GM12892 (cell line): ENCODE measurements around the gene SMARCC2.
"Not testable (repeated sequence)": the region's sequence is repeated elsewhere in the genome, so short reads cannot be mapped to it uniquely, and the experiment has no call there.

ENCODE experiments used
- DNase-seq: peaks from one replicate; pipeline ENCODE4 v3.0.0; 2011; ENCODE audit not compliant: insufficient read length
- FAIRE-seq: peaks from 2 replicates; lab custom pipeline; 2011; peaks lifted over from hg19 to GRCh38; lab: Jason Lieb, UNC
- POLR2A ChIP-seq: IDR thresholded peaks from 2 replicates; pipeline ENCODE4 v1.6.1; 2011; ENCODE audit warnings: low read depth, low read length, control low read depth
- POLR2AphosphoS5 ChIP-seq: IDR thresholded peaks from 2 replicates; pipeline ENCODE4 v1.6.1; 2011; ENCODE audit warnings: low read depth, low read length, control low read depth
- TAF1 ChIP-seq: IDR thresholded peaks from 2 replicates; pipeline ENCODE4 v1.6.1; 2011; ENCODE audit warnings: low read depth, mild to moderate bottlenecking, control low read depth, low read length, borderline replicate concordance

SMARCC2 gene

GRCh38 chr12:56160894-56161689 lies 28.2 kb downstream of the SMARCC2 start:
- FAIRE-seq (no peak), DNase-seq (no peak)
- TF ChIP-seq POLR2A (no peak), TAF1 (no peak), POLR2AphosphoS5 (no peak)

GRCh38 chr12:56160193-56160763 lies 29.0 kb downstream of the SMARCC2 start:
- TF ChIP-seq POLR2AphosphoS5 (peak; percentile 70; the same call in 1 of the 2 replicates), TAF1 (no peak), POLR2A (peak; percentile 71)
- DNase-seq (no peak), FAIRE-seq (peak; percentile 65)

- no peak for DNase-seq
- TF ChIP-seq POLR2A (no peak; the same call in 1 of the 2 replicates), POLR2AphosphoS5 (no peak), TAF1 (no peak)
- no peak for FAIRE-seq
Observed at GRCh38 chr12:56159482-56160192, 29.6 kb downstream of the SMARCC2 start.

GRCh38 chr12:56158926-56159461 lies 30.3 kb downstream of the SMARCC2 start:
- FAIRE-seq (peak; percentile 67), DNase-seq (no peak)
- TF ChIP-seq TAF1 = no peak
- TF ChIP-seq POLR2AphosphoS5 = no peak
- TF ChIP-seq POLR2A = no peak; the same call in 1 of the 2 replicates

GRCh38 chr12:56158029-56158925 lies 31.0 kb downstream of the SMARCC2 start, which contains the start of gene MYL6:
MYL6 (plus strand) TSS chr12:56158359; CDS start chr12:56158402, 43 bp downstream.
- TF ChIP-seq POLR2A = peak; percentile 99
- peak; percentile 99 for TF ChIP-seq POLR2AphosphoS5
- TF ChIP-seq TAF1 = peak; percentile 96
- DNase-seq = peak; percentile 83
- peak; percentile 93 for FAIRE-seq

GRCh38 chr12:56157201-56158028 lies 31.9 kb downstream of the SMARCC2 start:
- FAIRE-seq (peak; percentile 53), DNase-seq (peak; percentile 64)
- TF ChIP-seq POLR2A (no peak), TAF1 (peak; percentile 62; the same call in 1 of the 2 replicates), POLR2AphosphoS5 (no peak)

GRCh38 chr12:56156464-56157200 lies 32.7 kb downstream of the SMARCC2 start:
- not testable (repeated sequence) for FAIRE-seq

GRCh38 chr12:56155256-56155845 lies 33.9 kb downstream of the SMARCC2 start:
- DNase-seq (no peak), FAIRE-seq (no peak)
- no peak for TF ChIP-seq POLR2AphosphoS5
- TF ChIP-seq TAF1 = no peak
- TF ChIP-seq POLR2A = no peak

More at GRCh38 chr12:56156464-56157200, 32.7 kb downstream of the SMARCC2 start:
- not testable (repeated sequence) for DNase-seq

- no peak for DNase-seq
- TF ChIP-seq TAF1 = no peak
- no peak for TF ChIP-seq POLR2AphosphoS5
- no peak for TF ChIP-seq POLR2A
Observed at GRCh38 chr12:56154818-56155217, 34.5 kb downstream of the SMARCC2 start.

More at GRCh38 chr12:56154818-56155217, 34.5 kb downstream of the SMARCC2 start:
- no peak for FAIRE-seq
